GM21786 (cell line): ENCODE measurements around the gene HIVEP3.

Experiments used
- ATAC-seq: cut with Tn5 transposase; IDR thresholded peaks from one replicate; pipeline ENCODE4 v1.9.1; 2021; ENCODE audit not compliant: unreplicated experiment

Gene HIVEP3

GRCh38 chr1:41640141-41640751, 278.5 kb downstream of the HIVEP3 start:
- no peak for ATAC-seq

DNA sequence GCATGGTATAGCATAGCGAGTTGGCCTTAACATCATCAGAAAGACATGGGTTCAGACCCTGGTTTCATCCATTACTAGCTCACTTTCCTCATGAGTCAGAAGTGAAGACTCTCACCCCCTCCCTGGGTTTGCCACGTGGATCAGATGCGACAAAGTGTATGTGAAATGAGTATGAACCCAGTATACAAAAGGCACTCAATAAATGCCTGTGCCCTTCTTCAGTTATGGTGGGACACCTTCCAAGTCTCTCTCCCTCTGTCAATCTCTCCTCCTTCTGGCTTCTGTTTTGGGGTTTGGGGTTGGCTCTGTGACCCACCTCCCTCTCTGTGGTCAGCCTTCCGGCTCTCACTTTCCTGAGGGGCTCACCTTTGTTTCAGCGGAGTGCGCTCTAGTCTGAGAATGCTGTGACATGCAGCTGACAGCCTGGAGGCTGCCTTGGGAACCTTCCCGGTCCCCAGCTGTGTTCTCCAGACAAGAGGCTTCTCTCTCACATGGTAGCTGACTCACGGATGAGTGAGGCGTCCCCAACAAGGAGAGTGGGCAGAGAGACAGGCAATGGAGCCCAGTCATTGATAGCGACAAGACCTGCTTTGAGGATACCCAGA, 279.3 kb downstream of the HIVEP3 start:
- no peak for ATAC-seq

DNA sequence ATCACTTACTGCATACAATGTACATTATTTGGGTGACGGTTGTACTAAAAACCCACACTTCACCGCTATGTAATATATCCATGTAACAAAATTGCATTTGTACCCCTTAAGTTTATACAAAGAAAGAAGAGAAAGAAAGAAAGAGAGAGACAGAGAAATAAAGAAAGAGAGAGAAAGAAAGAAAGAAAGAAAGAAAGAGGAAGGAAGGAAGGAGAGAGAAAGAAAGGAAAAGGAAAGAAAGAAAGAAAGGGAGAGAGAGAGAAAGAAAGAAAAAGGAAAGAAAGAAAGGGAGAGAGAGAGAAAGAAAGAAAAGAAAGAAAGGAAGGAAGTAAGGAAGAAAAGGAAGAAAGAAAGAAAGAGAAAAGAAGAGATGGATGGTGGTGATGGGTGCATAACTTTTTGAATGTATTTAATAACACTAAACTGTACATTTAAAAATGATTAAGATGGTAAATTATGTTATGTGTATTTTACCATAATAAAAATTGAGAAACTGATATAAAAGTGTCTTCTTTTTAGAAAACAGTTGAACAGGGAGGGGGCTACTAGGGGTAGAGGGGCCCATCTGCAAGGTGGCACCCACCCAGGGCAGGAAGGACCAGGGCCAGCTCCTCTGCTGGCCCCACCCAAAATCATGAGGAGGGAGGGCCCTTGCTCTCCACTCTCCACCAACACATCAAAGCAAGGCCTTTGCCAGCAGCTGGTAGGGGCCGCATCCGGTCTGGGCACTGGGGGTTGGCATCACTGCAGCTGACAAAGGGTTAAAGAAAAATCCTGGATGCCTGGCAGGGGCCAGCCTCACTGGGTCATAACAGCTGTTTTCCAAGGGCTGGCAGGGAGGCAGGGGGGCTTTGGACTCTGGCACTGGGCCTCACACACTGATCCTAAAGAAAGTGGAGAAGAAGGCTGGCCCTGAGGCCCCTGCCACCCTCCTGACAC, 280.4 kb downstream of the HIVEP3 start:
- no peak for ATAC-seq

DNA sequence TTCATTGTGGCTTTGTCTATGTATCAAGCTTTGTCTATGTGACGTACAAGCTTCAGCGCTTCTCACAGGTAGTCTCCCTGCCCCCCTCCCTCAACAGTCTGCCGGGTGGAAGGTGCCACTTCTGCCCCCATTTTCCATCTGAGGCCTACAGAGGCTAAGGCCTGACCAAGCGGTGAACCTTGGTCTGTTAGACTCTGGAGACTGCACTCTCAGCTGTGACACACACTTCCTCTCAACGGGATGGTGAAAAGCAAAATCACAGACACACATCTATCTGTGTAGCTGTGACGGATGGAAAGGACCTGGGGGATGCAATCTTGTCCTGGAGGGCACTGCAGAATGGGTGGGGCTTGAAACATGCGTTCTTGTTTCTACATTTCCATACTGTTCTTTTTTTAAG, 281.4 kb downstream of the HIVEP3 start:
- ATAC-seq = no peak

DNA sequence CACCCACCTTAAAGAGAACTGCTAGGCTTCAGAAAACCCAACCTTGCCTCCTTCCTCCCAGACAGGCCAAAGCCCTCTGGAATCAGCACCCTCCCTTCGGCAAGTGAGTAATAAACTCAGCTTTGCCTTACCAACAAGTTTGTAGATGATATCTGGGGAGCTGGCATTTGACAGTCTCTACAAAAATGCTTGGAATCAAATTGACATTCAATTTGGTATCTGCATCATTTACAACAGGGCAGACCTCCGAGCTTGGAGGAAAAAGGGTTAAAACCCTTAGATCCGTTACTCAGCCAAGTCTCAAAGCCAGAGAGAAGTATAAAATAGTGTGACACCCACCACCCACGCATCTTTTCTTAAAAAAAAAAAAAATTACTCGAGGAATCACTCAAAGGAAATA, 285.0 kb downstream of the HIVEP3 start:
- ATAC-seq = no peak

DNA sequence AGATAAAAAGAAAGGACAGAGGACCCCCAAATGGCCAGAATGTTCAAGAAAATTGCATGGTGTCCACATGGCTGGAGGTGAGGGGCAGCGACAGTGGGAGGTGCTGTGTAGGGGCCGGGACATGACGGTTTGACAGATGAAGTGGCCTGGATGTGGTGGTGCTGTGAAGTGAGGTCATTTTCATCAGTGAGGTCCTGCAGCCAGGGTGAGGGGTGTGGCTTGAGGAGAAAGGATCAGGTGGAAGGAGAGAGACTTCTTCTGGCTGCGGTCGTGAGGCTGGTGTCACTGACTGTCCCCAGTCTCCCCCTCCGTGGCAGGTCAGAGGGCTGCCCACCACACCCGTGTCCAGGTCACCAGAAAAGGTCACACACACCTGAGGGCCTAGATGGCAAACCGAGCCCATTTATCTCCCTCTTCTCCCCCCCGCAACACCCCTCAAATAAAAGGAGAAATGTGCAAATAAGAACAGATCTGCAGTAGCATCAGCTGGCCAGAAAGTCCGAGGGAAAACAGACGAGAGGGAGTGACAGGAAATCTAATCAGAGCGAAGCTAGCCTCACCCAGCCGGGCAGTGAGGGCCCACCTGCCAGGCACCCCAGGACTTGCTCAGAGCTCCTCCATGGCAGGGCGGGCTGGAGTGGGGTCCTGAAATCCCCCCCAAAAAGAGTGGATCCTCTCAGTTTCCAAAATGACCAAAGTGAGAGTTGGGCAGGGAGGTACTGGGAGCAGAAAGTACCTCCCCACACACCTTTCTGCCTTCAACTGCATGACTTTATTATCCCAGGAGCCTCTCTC, 285.7 kb downstream of the HIVEP3 start:
- no peak for ATAC-seq

DNA sequence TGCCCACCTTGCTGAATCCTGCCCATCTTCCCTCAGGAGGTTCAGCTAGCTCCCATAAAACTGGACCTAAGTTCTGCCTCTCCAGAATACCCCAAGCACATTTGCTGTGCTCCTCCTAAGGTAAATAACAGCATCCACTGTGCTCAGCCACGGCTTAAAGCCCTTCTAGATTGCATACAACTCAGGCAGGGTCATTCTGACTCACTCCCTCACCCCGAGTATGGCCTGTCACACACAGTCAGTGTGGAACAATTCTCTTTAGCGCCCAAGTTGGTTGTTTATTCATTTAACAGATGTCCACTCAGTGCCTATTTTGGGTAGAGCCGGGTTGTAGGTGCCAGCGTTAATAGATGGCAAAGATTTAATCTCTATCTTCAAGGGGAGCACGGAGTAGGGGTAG, 286.8 kb downstream of the HIVEP3 start:
- ATAC-seq = no peak

GRCh38 chr1:41631154-41631553, 287.6 kb downstream of the HIVEP3 start:
- ATAC-seq = no peak

GRCh38 chr1:41629571-41629970, 289.2 kb downstream of the HIVEP3 start:
- ATAC-seq = no peak

DNA sequence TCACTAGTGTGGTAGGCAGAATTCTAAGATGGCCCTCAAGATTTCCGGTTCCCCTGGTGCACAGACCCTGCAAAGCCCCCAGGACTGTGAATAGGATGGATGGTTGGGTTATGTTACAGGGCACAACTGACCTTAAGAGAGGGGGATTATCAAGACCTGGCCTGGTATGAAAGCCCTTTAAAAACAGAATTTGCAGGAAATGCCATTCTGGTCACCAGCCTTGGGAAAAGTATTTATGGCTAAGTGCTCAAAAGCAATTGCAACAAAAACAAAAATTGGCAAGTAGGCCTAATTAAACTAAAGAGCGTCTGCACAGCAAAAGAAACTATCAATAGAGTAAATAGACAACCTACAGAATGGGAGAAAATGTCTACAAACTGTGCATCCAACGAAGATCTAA, 289.6 kb downstream of the HIVEP3 start:
- no peak for ATAC-seq

GRCh38 chr1:41627491-41628280, 291.0 kb downstream of the HIVEP3 start:
- no peak for ATAC-seq

DNA sequence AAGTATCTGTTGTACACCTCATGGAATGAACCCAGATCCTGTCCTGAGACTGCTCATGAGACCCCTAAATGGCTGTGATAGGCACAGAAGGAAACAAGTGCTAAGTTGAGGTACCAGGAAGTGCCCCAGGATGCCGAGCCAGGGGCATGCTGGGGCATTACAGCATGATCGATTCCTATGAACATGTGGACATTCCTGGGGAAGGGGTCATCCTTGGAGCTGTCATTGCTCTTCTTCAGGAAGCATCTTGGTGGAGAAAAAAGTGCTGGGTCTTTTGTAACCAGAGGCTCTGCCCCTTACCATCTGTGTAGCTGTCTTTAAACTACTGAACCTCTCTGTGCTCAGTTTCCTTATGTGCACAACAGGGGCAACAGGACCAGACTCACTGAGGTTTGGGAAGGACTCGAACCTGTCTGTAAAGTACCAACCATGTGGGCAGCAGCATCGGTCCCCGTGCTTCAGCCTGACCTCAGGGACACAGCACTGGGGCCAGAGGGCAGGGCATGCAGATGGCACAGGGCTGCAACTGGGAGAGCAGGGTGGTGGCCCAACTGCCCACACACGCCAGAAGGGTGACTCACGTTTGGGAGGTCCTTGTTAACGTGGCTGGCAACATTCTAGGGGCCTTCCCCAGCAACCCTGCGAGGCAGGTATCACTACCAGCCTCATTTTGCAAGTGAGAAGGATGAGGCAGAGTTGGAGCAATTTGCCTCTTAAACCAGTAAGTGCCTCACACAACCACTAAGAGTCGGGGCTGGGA, 291.9 kb downstream of the HIVEP3 start:
- ATAC-seq = peak; percentile 36

DNA sequence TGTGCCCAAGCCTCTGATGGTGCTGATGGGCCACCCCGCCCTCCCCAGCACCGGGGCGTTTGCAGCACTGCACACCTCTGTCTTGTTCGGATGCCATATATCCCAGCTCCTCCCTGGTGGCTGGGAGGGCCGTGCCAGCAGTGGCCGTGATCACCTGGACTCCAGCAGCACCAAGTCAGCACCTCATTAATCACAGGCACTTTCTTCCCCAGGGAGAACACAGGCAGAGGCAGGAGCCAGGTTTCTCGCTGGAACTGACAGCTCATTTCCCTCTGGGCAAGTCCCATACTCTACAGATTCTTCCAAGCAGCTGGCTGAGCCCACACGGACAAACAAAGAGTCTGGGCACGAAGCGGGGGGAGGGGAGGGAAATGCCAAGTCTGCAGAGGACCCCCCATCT, 292.6 kb downstream of the HIVEP3 start:
- ATAC-seq = no peak

GRCh38 chr1:41623736-41624135, 295.0 kb downstream of the HIVEP3 start:
- ATAC-seq = no peak

DNA sequence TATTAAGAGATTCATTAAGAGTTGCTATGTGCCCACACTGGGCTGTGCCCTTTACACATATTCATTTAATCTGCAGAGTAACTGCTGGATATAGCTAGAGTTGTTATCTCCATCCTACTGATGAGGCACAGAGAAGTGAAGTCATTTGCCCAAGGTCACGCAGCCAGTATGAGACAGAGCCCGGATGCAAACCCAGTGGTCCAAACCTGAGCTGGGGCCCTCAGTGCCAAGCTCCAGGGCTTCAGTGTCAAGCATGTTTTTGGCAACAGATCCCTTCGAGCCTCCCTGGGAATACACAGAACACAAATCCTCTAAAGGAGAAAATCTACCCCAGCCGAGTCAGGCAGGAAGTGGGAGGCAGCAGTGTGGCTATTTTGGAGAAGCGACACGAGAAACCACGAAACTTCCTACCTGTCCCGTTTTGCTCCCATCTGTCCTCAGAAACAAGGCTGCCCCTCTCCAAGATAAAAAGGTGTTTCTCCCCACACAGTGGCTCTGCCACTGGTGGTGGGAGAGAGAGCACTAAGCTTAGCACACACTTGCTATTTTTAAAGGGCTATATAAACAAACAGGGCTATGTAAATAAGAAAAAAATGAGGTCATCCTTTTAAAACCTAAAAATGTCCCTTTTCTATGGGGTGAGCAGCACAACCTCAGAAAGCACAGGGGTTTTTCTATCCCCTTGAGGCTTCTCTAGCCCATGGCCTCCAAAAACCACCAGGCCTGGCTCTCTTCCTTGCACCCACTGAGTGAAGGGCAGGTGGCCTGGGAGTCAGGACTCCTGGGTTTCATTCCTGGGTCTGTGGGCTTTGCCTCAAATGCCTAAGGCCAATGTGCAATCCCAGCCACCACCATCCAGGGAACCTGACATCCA, 295.6 kb downstream of the HIVEP3 start:
- peak; percentile 72 for ATAC-seq

DNA sequence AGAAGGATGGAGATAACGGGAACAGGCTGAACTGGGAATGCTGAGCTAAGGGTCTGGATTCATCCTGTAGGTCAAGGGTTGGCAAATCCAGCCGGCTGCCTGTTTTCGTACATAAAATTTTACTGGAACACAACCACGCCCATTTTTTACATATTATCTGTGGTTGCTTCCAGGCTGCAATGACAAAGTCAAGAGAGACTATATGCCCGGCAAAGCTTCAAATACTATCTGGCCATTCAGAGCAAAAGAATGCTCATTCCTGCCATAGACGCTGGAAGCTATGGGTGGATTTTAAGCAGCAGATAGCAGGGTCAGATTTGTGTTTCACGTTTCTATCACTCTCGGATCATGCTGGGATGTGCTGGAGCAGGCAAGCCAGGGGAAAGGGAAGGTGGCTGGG, 296.3 kb downstream of the HIVEP3 start:
- ATAC-seq = no peak

DNA sequence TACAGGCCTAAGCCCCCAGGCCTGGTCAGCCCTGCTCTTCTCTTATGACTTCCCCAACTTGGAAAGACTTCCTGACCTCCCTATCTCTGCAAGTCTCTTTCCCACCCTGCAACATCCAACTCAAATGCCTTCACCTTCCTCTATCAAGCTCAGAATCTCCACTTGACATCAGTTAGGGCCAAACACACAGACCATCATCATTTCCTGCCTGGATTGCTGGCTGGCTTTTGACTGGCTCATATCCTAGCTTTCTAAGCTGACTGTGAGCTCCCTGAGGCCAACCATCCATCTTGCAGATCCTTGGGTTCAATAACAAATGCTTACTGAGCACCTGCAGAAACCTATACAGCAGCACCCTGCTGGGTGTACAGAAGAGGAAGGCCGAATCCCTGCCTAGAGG, 296.9 kb downstream of the HIVEP3 start:
- ATAC-seq = no peak

- ATAC-seq = no peak
Observed at GRCh38 chr1:41621256-41621655, 297.5 kb downstream of the HIVEP3 start.
